DND-41 (cell line): ENCODE measurements around the gene KMT5C.

Experiments used
- CTCF ChIP-seq: IDR thresholded peaks from 2 replicates; pipeline ENCODE4 v1.5.1; 2012; ENCODE audit warnings: borderline replicate concordance, low read length, moderate library complexity, mild to moderate bottlenecking; ENCODE audit not compliant: poor library complexity, severe bottlenecking; ENCODE audit errors: extremely low read depth
- EZH2 ChIP-seq: IDR thresholded peaks from 3 replicates; pipeline ENCODE4 v1.6.1; 2012; ENCODE audit warnings: borderline replicate concordance, low read depth, mild to moderate bottlenecking, moderate library complexity, low read length, inconsistent platforms; ENCODE audit not compliant: severe bottlenecking

GRCh38 chr19:55344444-55344843, 4.8 kb downstream of the KMT5C start:
- TF ChIP-seq CTCF (no peak), EZH2 (no peak)
